ENCODE results near the gene APBB2.

- TF ChIP-seq CTCF (IDR thresholded peaks at IDR 0.05; ENCODE audit: low read depth, low read length, poor library complexity, severe bottlenecking), result no peak
- no peak for TF ChIP-seq EZH2phosphoT487 (IDR thresholded peaks at IDR 0.05; ENCODE audit: borderline replicate concordance, low read length)
Observed at GRCh38 chr4:41221850-41222645, 7.7 kb upstream of the APBB2 start.

Data from DOHH2 (cell line).